GM19099 (cell line): ENCODE data around the gene BRAT1.
A peak's percentile ranks its signal among the peaks of the same experiment; 100 is the strongest.

Experiments
- POLR2A ChIP-seq: IDR thresholded peaks from 3 replicates; pipeline ENCODE4 v1.6.1; 2011; ENCODE audit warnings: low read depth; ENCODE audit not compliant: insufficient read length; ENCODE audit errors: extremely low read depth

The BRAT1 gene

GRCh38 chr7:2555121-2556052 is at the start of gene BRAT1:
BRAT1 (minus strand) TSS chr7:2555524; CDS start chr7:2554431, 1,093 bp downstream.
- TF ChIP-seq POLR2A = peak; percentile 87

- no peak for TF ChIP-seq POLR2A
These were observed 49.4 kb upstream of the BRAT1 start for GRCh38 chr7:2604608-2605174.

DNA sequence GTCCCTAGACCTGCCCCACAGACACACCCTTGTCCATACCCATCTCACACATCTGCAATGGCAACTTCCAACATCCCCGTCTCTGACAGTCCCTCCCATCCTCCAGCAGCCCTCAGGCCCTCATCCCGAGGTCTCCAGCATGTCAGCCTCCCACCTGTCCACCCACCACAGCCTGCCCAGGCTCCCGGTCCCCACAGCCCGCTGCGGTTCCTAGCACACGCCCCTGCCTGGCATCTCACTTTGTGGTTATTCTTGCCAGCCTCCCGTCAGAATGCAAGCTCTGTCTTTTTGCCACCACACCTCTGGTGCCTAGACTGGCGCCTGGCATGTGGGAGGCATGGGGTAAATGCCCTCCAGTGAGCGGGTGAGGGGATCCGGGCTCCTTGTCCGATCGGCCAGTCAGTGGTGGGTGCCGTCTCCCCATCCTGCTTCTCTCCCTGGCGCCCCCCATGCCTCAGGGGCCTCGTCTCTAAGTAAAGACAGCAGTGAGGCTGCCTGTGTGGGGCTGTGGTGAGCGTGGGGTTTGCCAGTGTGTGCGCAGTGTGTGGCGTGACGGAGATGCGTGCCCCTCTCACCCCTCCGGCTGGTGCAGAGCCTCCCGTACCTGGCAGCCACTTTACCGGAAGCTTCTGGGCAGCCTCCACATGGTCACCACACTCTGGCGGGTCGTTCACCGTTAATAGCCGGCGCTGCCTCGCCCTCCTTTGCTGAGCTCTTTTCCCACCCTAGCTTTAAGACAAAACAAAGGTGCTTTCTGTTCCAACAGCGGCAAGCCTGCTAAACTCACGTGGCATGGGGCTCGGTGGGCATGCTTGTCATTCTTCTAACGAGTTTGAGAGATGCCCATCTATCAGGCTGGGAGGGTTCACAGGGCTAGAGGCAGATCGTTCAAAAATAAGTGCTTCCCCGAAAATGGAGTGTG is 48.0 kb upstream of the BRAT1 start:
- TF ChIP-seq POLR2A = no peak

DNA sequence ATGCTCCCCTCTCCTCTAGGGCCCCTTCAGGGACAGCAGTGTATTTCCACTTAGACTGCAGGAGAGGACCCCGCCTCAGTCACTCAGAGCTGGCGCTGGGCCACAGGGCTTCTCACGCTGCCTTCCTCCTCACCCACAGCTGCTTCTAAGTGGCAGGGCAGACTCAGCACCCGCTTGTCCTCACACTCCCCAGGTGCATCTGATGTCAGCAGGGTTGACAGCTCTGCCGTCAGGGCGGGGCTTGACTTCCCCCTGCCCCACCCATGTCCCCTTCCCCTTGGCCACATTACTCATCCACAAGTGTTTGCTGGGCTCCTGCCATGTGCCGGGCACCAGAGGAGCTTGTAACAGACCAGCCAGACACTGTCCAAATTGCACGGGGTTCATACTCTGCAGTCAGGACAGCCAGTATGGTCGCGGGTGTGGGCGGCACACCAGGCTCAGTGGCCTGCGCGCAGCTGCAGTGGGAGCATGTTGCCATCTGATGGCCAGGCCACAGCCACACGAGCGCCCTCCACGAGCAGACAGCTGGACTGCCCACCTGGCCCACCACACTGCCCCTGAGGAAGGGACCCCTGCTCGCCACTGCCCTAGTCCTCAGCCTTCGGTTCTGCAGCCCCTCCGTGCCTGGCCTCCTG is 47.2 kb upstream of the BRAT1 start:
- TF ChIP-seq POLR2A = no peak

GRCh38 chr7:2601907-2602306 is 46.6 kb upstream of the BRAT1 start:
- TF ChIP-seq POLR2A = no peak

GRCh38 chr7:2601065-2601464 is 45.7 kb upstream of the BRAT1 start:
- TF ChIP-seq POLR2A = no peak

GRCh38 chr7:2598154-2598823 is 43.0 kb upstream of the BRAT1 start:
- no peak for TF ChIP-seq POLR2A

DNA sequence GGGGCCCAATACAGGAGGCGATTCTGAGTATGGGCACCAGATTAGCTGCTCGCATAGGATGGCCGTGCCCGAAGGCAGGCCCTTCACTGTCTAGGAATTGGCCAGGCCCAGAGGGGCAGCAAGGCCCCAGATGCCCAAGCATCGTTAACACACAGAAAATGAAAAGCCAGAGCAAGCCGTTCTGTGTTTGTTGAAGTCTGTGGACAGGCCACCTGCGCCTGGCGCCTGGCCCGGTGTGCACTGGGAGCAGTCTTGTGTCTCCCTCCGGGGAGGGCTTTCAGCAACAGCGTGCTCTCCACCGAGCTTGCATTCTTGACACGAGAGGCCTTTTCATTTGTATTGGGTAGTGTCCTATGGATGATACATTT is 41.9 kb upstream of the BRAT1 start:
- TF ChIP-seq POLR2A = no peak

- no peak for TF ChIP-seq POLR2A
These were observed 41.3 kb upstream of the BRAT1 start for GRCh38 chr7:2596464-2597272.

- TF ChIP-seq POLR2A = no peak
These were observed 40.0 kb upstream of the BRAT1 start for GRCh38 chr7:2595258-2595860.

- TF ChIP-seq POLR2A = no peak
These were observed 39.3 kb upstream of the BRAT1 start for GRCh38 chr7:2594599-2594998.

DNA sequence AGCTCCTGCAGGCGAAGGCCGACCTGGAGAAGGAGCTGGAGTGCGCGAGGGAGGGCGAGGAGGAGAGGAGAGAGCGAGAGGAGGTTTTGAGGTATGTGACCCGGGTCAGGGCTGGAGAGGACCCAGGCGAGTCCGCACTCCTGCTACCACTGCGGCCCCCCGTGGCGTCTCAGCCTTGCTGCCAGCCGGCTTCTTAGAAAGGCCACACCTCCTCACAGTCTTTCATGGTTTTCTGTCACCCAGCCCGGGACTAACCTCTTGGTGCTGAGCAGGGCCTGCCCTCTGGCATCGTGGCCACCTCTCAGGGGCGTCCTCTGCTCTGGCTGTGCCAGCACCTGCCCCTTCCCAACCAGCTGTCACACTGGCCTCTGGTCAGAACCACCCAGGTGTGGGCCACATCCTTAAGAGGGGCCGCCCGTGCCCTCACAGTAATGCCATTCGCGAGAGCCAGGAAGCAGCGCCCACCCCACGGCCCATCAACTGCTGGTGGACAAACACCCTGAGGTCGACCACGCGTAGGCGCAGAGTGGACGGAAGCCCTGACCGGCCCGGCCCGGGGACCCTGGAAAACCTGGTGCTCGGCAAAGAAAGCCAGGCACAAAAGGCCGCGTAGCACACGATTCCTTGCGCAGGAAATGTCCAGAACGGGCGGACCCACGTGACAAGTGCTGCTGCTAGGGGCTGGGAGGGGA is 37.9 kb upstream of the BRAT1 start:
- TF ChIP-seq POLR2A = no peak

DNA sequence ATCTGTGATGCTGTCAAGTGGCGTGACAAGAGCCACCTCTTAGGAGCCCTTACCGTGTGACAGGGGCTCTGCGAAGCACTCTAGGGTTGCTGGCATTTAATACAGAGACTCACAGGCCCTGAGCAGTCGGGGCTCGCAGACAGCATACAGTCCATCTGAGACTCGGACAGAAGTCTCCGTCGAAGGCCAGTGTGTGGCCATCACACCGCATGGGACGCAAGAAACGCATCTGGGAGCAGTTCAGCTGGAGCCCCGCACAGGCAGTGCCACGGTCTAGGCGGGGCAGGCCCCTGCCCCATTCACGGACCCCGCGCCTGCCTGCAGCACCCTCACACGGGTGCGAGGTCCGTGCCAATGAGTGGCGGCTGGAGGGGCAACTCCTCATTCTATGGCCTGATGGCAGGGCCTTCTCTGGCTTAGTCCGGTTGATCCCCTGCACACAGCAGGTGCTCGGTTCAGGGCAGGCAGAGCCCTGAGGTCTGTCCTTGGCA is 37.1 kb upstream of the BRAT1 start:
- no peak for TF ChIP-seq POLR2A

DNA sequence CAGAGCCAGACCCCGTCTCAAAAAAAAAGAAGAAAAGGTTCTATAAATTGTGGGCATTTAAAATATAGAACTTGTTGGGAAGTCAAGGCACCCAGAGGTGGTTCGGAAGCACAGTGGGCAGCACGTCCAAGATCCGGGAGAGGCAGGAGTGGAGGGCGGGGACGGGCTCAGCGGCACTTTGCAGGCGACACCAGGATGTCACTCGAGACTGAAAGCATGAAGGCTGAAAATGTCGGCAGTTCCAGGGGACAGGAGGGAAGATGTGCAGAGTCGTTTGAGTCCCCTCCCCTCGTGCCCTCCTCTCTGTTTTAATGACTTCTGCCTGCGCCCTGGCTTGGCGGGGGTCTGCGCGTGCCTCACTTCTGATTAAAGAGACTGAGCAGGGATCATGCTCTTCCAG is 34.0 kb upstream of the BRAT1 start:
- no peak for TF ChIP-seq POLR2A
